ENCODE data around the gene PPP1R2. TPM values are rescaled to one million over a fixed set of nuclear protein-coding genes. Genes with fewer than 3 reads are reported as not detected.

PPP1R2 gene
- total RNA-seq, 1 donor from 2014 or later = 76.3 TPM

Small RNAs within 50 kb of the gene (small RNA-seq; reads per million reads assigned to genes)
- not detected for gene RN7SL73P (ENCODE audit: low replicate concordance)
- not detected for gene RNU6ATAC24P (ENCODE audit: low replicate concordance)

Other genes starting within 250 kb of the PPP1R2 start
- gene ACAP2, start 100.3 kb downstream of the PPP1R2 start, total RNA-seq = 76.6 TPM
- 24.9 TPM for gene APOD, start 40.6 kb upstream of the PPP1R2 start, total RNA-seq
- gene MUC20, start 177.7 kb upstream of the PPP1R2 start, total RNA-seq = 2.5 TPM

All from skin of body (tissue), 2 donors.